Heart right ventricle (tissue), 16 donors: ENCODE measurements around the gene SLC16A6. TPM values are rescaled to one million over a fixed set of nuclear protein-coding genes. Genes with fewer than 3 reads are reported as not detected.
"Not testable (repeated sequence)": the region's sequence is repeated elsewhere in the genome, so short reads cannot be mapped to it uniquely, and the experiment has no call there.

Experiments
- ATAC-seq, 8 donors: fragments of 200-7000 bp; cut with Tn5 transposase; one replicate each; pipeline ENCODE4 v1.9.1; 2020; ENCODE audit warnings: mild to moderate bottlenecking in 8 of 8, moderate library complexity in 8 of 8, moderate number of reproducible peaks in 1 of 8
- DNase-seq, 2 donors: peaks; one replicate each; pipeline ENCODE4 v3.0.0-alpha.2; 2020
- H3K27ac ChIP-seq, 10 donors: fragments of 200-600 bp; sonication (generic) in 2 of 10; one replicate each; pipeline versions ENCODE4 v1.5.0 to v1.8.0; 2020 to 2022; ENCODE audit warnings: mild to moderate bottlenecking in 3 of 10
- H3K27me3 ChIP-seq, 7 donors: fragments of 200-600 bp; one replicate each; pipeline ENCODE4 v1.8.0; 2021 to 2022; ENCODE audit warnings: mild to moderate bottlenecking in 2 of 7
- H3K36me3 ChIP-seq, 9 donors: fragments of 200-600 bp; sonication (generic) in 1 of 9; one replicate each; pipeline versions ENCODE4 v1.5.0 to v1.8.0; 2020 to 2022; ENCODE audit warnings: mild to moderate bottlenecking in 2 of 9
- H3K4me1 ChIP-seq, 9 donors: fragments of 200-600 bp; sonication (generic) in 1 of 9; one replicate each; pipeline versions ENCODE4 v1.5.0 to v1.8.0; 2020 to 2022; ENCODE audit warnings: mild to moderate bottlenecking in 4 of 9
- H3K4me3 ChIP-seq, 10 donors: fragments of 200-600 bp; sonication (generic) in 2 of 10; one replicate each; pipeline versions ENCODE4 v1.5.0 to v1.8.0; 2020 to 2022; ENCODE audit warnings: mild to moderate bottlenecking in 7 of 10, moderate library complexity in 2 of 10
- H3K9me3 ChIP-seq, 11 donors: fragments of 200-600 bp in 10 of 11; sonication (generic) in 2 of 11; one replicate each; pipeline versions ENCODE4 v1.5.0 to v1.8.0; 2013 to 2022; ENCODE audit warnings: mild to moderate bottlenecking in 2 of 11, control low read depth in 1 of 11, moderate library complexity in 1 of 11
- CTCF ChIP-seq, 9 donors: fragments of 200-600 bp; sonication (generic) in 2 of 9; IDR thresholded peaks; one replicate each; pipeline versions ENCODE4 v1.5.0 to v1.8.0; 2021 to 2022; ENCODE audit warnings: antibody characterized with exemption in 9 of 9, mild to moderate bottlenecking in 5 of 9, moderate library complexity in 1 of 9
- WGBS, 2 donors: extraction: QIAGEN DNeasy Blood & Tissue Kit; methylation state at CpG; one replicate each; pipeline ENCODE4 v1.1.7; 2013; ENCODE audit warnings: inconsistent platforms in 1 of 2; 5-methylcytosine and 5-hydroxymethylcytosine counted together
- intact Hi-C, 10 donors: fragments of 100-400 bp; cut with DNase I; formaldehyde crosslinking; loops; one replicate each; pipeline versions ENCODE4 v1.11.1 to v1.14.2; 2022
- polyA plus RNA-seq, 2 donors: library from polyadenylated mRNA; stranded (reverse); fragments of 200-250 nt; gene quantifications; one replicate each; pipeline ENCODE4 v1.2.3, GENCODE V29; 2013
- total RNA-seq, 10 donors: library from RNA; stranded (reverse); fragmentation: NEBNext Ultra II Directional in 3 of 10; extraction: Animal tissue kit (Norgen Biotek cat#: 25700) in 3 of 10; gene quantifications; one replicate each; pipeline versions ENCODE4 v1.2.1 to v1.2.4, GENCODE V29; 2021 to 2023
- donor health status: Arrhythmogenic right ventricular cardiomyopathy.
- donor health status: ischemic (EF 13 %, LVEDD 7.1; RV severe dilation, severe dysfunction).
- donor health status: healthy with polysubstance abuse.
- donor health status: DM: no; HTN: yes; CAD: no.
- donor health status: DM: no; HTN: no; CAD: no.
- donor health status: ischemic (EF 25% LVEDD 6.9; RV normal size, moderate dysfunction).
- donor health status: ischemic (EF 25% LVEDD 5.7; RV mildly dilated, moderate dysfunction).
- donor health status: healthy.
- donor health status: DM: yes; HTN: yes; CAD: no.
- donor health status: Ischemic cardiomyopathy.
- donor health status: ischemic (EF 35%, LVEDD 5.7; RV mildly dilated, moderate dysfunction).
- donor health status: nonischemic (EF 11% LVEDD 7.7; RV severe dilation, severe dysfunction).
- donor health status: DM: yes; HTN: yes; CAD: no.
- donor health status: PGD.
- donor health status: ischemic (EF 29% LVEDD 5.4; RV normal size, mild dysfunction).
- donor health status: nonischemic (EF 23%, LVEDD 6.1; RV moderate dilation, normal function).

Gene SLC16A6
- total and polyA plus RNA-seq, 12 donors = 0.14 to 1.9 (median 0.59) TPM; not detected in 1

- no peak overlapping the region for H3K27ac ChIP-seq
- 100% methylated on average over 1 of the region's 1 CpG; no CpG with 5 or more reads in 1 of the 2 donors for WGBS, 2 donors
- TF ChIP-seq CTCF (IDR thresholded peaks at IDR 0.05) = no peak
- intact Hi-C loops = no loop called here
- ATAC-seq = no peak
- H3K9me3 ChIP-seq = no peaks in the 10 kb centered on the region
- DNase-seq = no peak
- H3K27me3 ChIP-seq = no peaks in the 10 kb centered on the region
- peaks cover 0 to 5% (median 0%) of the 10 kb centered on the region in 9 donors for H3K36me3 ChIP-seq
- no peak overlapping the region for H3K4me3 ChIP-seq
- peaks cover 0 to 18% (median 6%) of the 10 kb centered on the region in 9 donors for H3K4me1 ChIP-seq
These were observed 59.4 kb downstream of the SLC16A6 start for GRCh38 chr17:68231541-68231940.

- H3K9me3 ChIP-seq, intact Hi-C loops, H3K36me3 ChIP-seq, ATAC-seq, DNase-seq, H3K27ac ChIP-seq, H3K4me3 ChIP-seq, H3K27me3 ChIP-seq: not testable (repeated sequence)
- peaks cover 0 to 18% (median 6%) of the 10 kb centered on the region in 9 donors for H3K4me1 ChIP-seq
- WGBS, 2 donors = 95 to 97% methylated on average over 4 of the region's 4 CpGs
These were observed 59.8 kb downstream of the SLC16A6 start for GRCh38 chr17:68231131-68231530.

DNA sequence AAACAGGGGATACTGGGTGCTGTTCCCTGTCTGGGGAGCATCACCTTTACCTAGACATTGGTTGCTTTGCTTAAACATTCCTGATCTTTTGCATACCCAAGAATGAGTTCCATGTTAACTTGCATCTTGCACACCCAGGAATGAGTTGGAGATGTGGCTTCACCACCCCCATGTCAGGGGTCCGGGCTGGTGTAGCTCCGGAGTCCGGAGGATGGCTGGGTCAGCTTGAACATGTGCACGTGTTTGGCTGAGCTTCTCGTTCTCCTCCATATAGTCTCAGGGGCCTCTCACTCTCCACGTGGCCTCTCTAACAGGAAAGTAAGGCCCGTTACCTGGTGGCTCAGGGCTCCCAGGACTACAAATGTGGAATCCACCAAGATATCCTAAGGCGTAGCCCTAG lies 61.3 kb downstream of the SLC16A6 start:
- ATAC-seq (no peak), DNase-seq (no peak)
- TF ChIP-seq CTCF (IDR thresholded peaks at IDR 0.05) = no peak
- Histone ChIP-seq H3K4me1 (peaks cover 0 to 5% (median under 1%) of the 10 kb centered on the region in 9 donors), H3K4me3 (no peak overlapping the region), H3K27ac (no peak overlapping the region), H3K36me3 (peaks cover 0 to 5% (median 0%) of the 10 kb centered on the region in 9 donors), H3K27me3 (no peaks in the 10 kb centered on the region), H3K9me3 (no peaks in the 10 kb centered on the region)
- intact Hi-C loops = no loop called here
- 88 to 94% methylated on average over 8 of the region's 8 CpGs for WGBS, 2 donors

DNA sequence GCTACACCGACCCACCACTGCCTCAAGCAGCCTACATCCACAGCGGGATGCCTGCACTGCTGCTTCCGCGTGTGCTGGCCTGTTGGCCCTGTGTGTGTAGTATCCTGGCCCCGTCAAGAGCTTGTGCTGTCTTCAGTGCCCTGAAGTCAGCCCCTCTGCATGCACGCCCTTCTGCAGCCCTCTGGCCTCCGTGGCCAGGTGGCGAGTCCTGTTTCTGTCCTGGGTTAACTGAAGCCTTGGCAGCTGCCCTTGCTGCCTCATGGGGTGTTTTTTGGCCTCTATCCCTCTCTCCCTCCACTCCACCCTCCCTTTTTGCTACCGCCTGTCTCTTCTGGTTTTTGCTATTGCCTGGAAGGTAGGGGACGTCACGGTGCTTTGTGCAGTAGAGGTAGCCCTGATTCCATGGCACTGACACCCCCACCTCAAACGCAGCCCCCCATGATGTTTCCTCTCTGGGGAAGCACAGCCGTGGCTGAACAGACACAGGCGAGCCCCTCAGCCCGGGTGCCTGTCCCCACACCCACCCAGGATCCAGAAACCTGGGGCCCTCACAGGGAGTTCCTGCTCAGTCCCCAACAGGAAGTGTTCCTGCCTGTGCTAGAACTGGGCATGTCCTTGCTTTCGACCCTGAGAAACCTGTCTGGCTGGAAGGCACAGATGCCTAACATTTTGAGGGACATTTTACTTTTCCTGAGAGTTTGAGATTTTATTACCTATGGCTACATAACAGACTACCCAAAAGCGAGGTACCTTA lies 61.9 kb downstream of the SLC16A6 start:
- H3K9me3 ChIP-seq = no peaks in the 10 kb centered on the region
- 77 to 82% methylated on average over 17 of the region's 17 CpGs for WGBS, 2 donors
- ATAC-seq (peak in 4 of 8 donors; percentile 26 to 42 (median 34)), DNase-seq (no peak)
- intact Hi-C loops = no loop called here
- H3K27me3 ChIP-seq = no peaks in the 10 kb centered on the region
- peaks cover 0 to 5% (median 0%) of the 10 kb centered on the region in 9 donors for H3K4me1 ChIP-seq
- no peak for TF ChIP-seq CTCF (IDR thresholded peaks at IDR 0.05)
- H3K4me3 ChIP-seq = no peak overlapping the region
- peaks cover 0 to 5% (median 0%) of the 10 kb centered on the region in 9 donors for H3K36me3 ChIP-seq
- peak overlapping the region in 1 of 10 donors; percentile 45 for H3K27ac ChIP-seq

GRCh38 chr17:68228039-68228680 lies 62.8 kb downstream of the SLC16A6 start:
- H3K9me3 ChIP-seq, DNase-seq, H3K4me1 ChIP-seq, H3K36me3 ChIP-seq, H3K4me3 ChIP-seq, H3K27me3 ChIP-seq, intact Hi-C loops: not testable (repeated sequence)
- H3K27ac ChIP-seq = peak overlapping the region in 1 of 10 donors; percentile 45
- ATAC-seq = peak in 1 of 8 donors; percentile 11
- 78 to 86% methylated on average over 9 of the region's 9 CpGs for WGBS, 2 donors

DNA sequence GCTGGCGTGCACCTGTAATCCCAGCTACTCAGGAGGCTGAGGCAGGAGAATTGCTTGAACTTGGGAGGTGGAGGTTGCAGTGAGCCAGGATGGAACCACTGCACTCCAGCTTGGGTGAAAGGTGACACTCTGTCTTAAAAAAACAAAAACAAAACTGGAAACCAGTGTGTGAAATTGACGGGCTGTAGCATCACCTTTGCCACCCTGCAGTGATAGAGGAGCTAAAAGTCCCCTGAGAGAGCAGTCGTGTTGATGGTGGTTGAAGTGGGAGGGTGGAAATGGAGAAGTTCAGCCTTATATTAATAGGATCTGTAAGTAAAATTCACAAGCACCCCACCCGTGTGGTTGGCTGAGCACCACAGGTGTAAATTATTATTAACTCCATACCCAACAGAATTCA lies 65.9 kb downstream of the SLC16A6 start:
- H3K36me3 ChIP-seq, H3K27me3 ChIP-seq, H3K4me3 ChIP-seq, H3K4me1 ChIP-seq, intact Hi-C loops, ATAC-seq, H3K9me3 ChIP-seq, H3K27ac ChIP-seq, DNase-seq: not testable (repeated sequence)
- 85 to 93% methylated on average over 4 of the region's 4 CpGs for WGBS, 2 donors
